Inferior parietal cortex (tissue), 1 donor: ENCODE results near the gene INHBB.

ENCODE experiments used
- DNase-seq: peaks from one replicate; pipeline ENCODE4 v3.0.0-alpha.2; 2016; ENCODE audit errors: extremely low spot score

Gene INHBB

GRCh38 chr2:120396013-120396860, 50.3 kb downstream of the INHBB start:
- no peak for DNase-seq

- DNase-seq: no peak
Measured at GRCh38 chr2:120396861-120397811, 51.2 kb downstream of the INHBB start.

- no peak for DNase-seq
Measured at GRCh38 chr2:120398051-120398995, 52.4 kb downstream of the INHBB start.

- no peak for DNase-seq
Measured at GRCh38 chr2:120398996-120399888, 53.3 kb downstream of the INHBB start.

- DNase-seq: no peak
Measured at GRCh38 chr2:120399889-120400240, 53.9 kb downstream of the INHBB start.

GRCh38 chr2:120400551-120400950, 54.6 kb downstream of the INHBB start:
- no peak for DNase-seq
